Astrocyte of the spinal cord (primary cell): Measurements from ENCODE around the gene OTUD4.
"Not testable (repeated sequence)": the region's sequence is repeated elsewhere in the genome, so short reads cannot be mapped to it uniquely, and the experiment has no call there.

ENCODE experiments used
- DNase-seq: peaks from one replicate; pipeline ENCODE4 v3.0.0; 2011; ENCODE audit warnings: low read depth, low spot score
- H3K4me3 ChIP-seq: 2 replicates; pipeline ENCODE4 v1.5.1; 2011; ENCODE audit warnings: low read depth, mild to moderate bottlenecking, low read length, moderate library complexity
- in situ Hi-C: cut with HindIII; loops from 2 replicates; pipeline ENCODE4 v1.10.0; 2017; ENCODE audit warnings: low sequenced_read_pairs
- TF ChIP-seq, protein P1 (sequence below): IDR thresholded peaks from 2 replicates; pipeline ENCODE4 v1.5.1; 2012; ENCODE audit warnings: low read depth, mild to moderate bottlenecking, low read length, inconsistent platforms

OTUD4 gene, protein sequence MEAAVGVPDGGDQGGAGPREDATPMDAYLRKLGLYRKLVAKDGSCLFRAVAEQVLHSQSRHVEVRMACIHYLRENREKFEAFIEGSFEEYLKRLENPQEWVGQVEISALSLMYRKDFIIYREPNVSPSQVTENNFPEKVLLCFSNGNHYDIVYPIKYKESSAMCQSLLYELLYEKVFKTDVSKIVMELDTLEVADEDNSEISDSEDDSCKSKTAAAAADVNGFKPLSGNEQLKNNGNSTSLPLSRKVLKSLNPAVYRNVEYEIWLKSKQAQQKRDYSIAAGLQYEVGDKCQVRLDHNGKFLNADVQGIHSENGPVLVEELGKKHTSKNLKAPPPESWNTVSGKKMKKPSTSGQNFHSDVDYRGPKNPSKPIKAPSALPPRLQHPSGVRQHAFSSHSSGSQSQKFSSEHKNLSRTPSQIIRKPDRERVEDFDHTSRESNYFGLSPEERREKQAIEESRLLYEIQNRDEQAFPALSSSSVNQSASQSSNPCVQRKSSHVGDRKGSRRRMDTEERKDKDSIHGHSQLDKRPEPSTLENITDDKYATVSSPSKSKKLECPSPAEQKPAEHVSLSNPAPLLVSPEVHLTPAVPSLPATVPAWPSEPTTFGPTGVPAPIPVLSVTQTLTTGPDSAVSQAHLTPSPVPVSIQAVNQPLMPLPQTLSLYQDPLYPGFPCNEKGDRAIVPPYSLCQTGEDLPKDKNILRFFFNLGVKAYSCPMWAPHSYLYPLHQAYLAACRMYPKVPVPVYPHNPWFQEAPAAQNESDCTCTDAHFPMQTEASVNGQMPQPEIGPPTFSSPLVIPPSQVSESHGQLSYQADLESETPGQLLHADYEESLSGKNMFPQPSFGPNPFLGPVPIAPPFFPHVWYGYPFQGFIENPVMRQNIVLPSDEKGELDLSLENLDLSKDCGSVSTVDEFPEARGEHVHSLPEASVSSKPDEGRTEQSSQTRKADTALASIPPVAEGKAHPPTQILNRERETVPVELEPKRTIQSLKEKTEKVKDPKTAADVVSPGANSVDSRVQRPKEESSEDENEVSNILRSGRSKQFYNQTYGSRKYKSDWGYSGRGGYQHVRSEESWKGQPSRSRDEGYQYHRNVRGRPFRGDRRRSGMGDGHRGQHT

DNA sequence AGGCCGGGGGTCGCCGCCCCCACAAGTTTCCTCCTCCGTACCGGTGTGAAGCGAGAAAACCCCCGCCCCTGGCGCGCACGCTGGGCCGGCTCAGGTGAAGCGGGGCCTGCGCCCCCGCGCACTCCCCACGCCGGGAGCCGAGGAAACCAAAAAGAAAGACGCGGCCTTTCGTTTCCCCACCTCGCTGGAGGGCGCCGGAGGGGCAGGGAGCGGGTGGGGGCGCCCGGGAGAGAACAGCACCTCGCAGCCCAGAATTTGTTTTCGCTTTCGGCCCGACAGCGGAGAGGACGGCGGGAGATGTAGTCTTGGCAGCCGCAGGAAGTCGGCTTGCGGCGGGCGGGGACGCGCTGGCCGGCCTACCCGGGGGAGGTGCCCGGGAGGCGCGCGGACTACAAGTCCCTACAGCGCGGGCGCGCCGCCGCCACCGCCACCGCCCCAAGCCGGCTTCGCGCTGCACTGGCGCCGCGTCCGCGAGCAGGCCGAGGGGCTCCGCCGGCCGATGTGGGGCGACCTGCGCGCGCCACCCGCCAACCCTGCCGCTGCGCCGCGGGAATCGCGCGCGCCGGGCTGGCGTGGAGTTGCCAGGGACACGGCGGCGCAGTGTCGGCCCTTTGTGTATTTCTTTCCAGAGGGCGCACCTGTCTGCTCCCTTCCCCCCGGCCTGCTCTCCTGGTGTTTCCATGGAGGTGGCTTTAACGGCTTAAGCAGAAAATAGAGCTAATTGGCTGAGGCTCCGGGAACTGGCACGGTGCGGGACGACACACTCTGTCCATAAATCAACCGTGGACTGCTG, at the start of gene OTUD4:
OTUD4 (minus strand) TSS at position 292 of the 793 bp plus-strand sequence. CDS start 616 bp downstream, outside the sequence.
- TF ChIP-seq, protein P1, sequence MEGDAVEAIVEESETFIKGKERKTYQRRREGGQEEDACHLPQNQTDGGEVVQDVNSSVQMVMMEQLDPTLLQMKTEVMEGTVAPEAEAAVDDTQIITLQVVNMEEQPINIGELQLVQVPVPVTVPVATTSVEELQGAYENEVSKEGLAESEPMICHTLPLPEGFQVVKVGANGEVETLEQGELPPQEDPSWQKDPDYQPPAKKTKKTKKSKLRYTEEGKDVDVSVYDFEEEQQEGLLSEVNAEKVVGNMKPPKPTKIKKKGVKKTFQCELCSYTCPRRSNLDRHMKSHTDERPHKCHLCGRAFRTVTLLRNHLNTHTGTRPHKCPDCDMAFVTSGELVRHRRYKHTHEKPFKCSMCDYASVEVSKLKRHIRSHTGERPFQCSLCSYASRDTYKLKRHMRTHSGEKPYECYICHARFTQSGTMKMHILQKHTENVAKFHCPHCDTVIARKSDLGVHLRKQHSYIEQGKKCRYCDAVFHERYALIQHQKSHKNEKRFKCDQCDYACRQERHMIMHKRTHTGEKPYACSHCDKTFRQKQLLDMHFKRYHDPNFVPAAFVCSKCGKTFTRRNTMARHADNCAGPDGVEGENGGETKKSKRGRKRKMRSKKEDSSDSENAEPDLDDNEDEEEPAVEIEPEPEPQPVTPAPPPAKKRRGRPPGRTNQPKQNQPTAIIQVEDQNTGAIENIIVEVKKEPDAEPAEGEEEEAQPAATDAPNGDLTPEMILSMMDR: peak; percentile 13
- in situ Hi-C loops: no loop called here
- H3K4me3 ChIP-seq: peak within 1 kb of the TSS; percentile 79
- peak; percentile 98 for DNase-seq

DNA sequence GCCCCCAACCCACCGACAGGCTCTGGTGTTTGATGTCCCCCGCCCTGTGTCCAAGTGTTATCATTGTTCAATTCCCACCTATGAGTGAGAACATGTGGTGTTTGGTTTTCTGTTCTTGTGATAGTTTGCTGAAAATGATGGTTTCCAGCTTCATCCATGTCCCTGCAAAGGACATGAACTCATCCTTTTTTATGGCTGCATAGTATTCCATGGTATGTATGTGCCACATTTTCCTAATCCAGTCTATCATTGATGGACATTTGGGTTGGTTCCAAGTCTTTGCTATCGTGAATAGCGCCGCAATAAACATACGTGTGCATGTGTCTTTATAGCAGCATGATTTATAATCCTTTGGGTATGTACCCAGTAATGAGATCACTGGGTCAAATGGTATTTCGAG, 42.8 kb upstream of the OTUD4 start:
- DNase-seq, in situ Hi-C loops, H3K4me3 ChIP-seq: not testable (repeated sequence)

DNA sequence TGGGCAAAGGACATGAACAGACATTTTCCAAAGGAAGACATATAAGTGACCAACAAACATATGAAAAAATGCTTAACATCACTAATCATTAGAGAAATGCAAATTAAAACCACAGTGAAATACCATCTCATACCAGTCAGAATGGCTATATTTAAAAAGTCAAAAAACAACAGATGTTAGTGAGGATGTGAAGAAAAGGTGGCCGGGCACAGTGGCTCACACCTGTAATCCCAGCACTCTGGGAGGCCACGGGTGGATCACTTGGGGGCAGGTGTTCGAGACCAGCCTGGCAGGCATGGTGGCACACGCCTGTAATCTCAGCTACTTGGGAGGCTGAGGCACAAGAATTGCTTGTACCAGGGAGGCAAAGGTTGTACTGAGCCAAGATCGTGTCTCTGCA, 41.1 kb upstream of the OTUD4 start:
- in situ Hi-C loops, DNase-seq, H3K4me3 ChIP-seq: not testable (repeated sequence)

DNA sequence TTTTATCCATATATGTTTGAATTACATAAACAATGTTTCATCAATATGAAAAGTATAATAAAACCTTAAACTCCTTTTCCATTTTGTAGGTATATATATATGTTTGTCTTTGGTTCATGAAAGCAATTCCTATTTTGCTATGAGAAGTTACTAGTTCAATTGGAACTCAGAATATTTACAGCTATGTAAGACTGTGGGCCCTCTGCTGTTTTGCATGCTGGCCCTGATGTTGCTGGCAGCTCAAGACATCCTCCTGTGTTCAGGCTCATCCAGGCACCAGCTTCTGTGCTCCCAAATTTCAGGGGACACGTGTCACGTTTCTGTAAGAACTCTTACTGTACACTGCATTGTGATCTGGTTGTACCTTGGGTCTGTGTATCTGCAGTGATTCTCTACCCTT, 38.7 kb upstream of the OTUD4 start:
- H3K4me3 ChIP-seq: no peak overlapping the region
- DNase-seq: no peak
- TF ChIP-seq, protein P1: no peak
- in situ Hi-C loops: no loop called here

DNA sequence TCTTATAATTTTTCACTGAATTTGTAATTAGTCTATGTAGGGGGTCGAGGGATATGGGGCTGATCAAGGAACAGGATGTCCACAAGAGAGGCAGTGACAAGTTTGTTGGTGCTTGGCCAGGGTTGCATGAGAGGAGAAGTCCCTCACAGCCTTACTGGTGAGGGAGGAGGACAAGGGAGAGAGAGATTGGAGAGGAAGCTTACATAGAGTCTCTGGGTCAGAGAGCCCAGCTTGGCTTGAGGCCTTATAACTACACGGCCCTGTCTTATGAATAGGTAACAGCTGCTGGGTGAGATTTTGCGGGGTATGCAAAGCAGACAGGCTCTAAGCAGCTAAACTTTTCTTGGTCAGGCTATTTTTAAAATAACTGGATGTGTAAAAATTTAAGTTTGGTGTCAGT, 37.9 kb upstream of the OTUD4 start:
- TF ChIP-seq, protein P1: no peak
- no peak for DNase-seq
- no peak overlapping the region for H3K4me3 ChIP-seq
- in situ Hi-C loops: no loop called here

DNA sequence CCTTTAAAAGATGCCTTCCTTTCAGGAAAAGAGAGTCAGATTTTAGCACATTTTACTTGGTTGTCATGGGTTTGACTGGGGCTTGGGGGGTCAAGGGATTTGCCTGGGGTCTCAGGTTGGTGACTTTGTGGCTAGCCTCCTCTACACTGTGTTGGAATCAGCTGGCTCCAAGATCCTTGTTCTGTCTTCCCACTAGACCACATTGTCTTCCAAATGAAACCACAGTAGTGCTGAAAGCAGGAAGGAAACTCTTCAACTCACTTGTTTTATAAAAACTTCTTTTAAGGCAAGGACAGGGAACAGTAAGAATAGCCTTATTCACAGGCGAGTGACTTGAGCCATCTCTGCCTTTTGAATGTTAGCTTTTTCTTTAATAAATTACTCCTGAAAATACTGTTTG, 37.0 kb upstream of the OTUD4 start:
- in situ Hi-C loops: no loop called here
- DNase-seq: no peak
- H3K4me3 ChIP-seq: no peak overlapping the region
- TF ChIP-seq, protein P1: no peak

DNA sequence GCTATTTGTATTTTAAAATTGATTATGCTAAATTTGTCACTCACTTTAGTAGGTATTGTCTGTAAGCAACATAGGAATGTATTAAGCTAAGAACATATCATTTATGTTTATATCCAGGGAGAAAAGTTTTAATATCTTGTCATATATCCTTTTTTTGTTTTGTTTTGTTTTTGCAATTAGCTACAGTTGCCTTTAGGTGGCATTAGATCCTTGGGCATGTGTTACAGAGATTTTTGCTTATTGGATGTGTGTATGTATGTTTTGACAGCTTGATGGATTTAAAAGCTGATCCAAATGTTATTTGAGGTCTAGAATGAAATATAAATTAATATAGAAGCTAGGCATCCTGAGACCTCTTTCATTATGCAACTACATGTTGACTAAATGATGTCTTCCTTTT, 36.1 kb upstream of the OTUD4 start:
- TF ChIP-seq, protein P1: peak; percentile 55
- no peak overlapping the region for H3K4me3 ChIP-seq
- DNase-seq: peak; percentile 41
- in situ Hi-C loops: no loop called here
